CD14-positive monocyte (primary cell): ENCODE results near the gene PLVAP. TPM values are rescaled to one million over a fixed set of nuclear protein-coding genes. Genes with fewer than 3 reads are reported as not detected.
A peak's percentile ranks its signal among the peaks of the same experiment; 100 is the strongest.

Experiments used
- DNase-seq, 3 donors: peaks; one replicate each; pipeline ENCODE4 v3.0.0-alpha.2; 2011 to 2022
- H2AFZ ChIP-seq: 2 replicates; pipeline ENCODE4 v1.6.0; 2012; ENCODE audit warnings: mild to moderate bottlenecking, low read depth, low read length, inconsistent platforms; ENCODE audit not compliant: insufficient read depth, poor library complexity, severe bottlenecking
- H3K27ac ChIP-seq, 2 donors: 1 replicate in 1 of 2; 2 replicates in 1 of 2; pipeline ENCODE4 v1.5.1; 2012 to 2013; ENCODE audit warnings: low read length in 2 of 2, control low read depth in 1 of 2, inconsistent platforms in 1 of 2, low read depth in 1 of 2, mild to moderate bottlenecking in 1 of 2
- H3K27me3 ChIP-seq, 2 donors: one replicate each; pipeline versions ENCODE4 v1.6.0 to v1.6.1; 2011 to 2013; ENCODE audit warnings: low read length in 2 of 2; ENCODE audit not compliant: control insufficient read depth in 2 of 2, insufficient read depth in 2 of 2
- H3K36me3 ChIP-seq, 2 donors: replicated peaks in 1 of 2; 1 replicate in 1 of 2; 2 replicates in 1 of 2; pipeline versions ENCODE4 v1.5.1 to v1.6.1; 2012 to 2013; ENCODE audit warnings: low read length in 2 of 2, control low read depth in 1 of 2, inconsistent platforms in 1 of 2, mild to moderate bottlenecking in 1 of 2; ENCODE audit not compliant: insufficient read depth in 2 of 2, control insufficient read depth in 1 of 2
- H3K4me1 ChIP-seq, 2 donors: 1 replicate in 1 of 2; 2 replicates in 1 of 2; pipeline versions ENCODE4 v1.5.1 to v1.6.1; 2012 to 2013; ENCODE audit warnings: low read length in 2 of 2, control low read depth in 1 of 2, inconsistent platforms in 1 of 2, mild to moderate bottlenecking in 1 of 2, moderate library complexity in 1 of 2; ENCODE audit not compliant: insufficient read depth in 2 of 2, control insufficient read depth in 1 of 2
- H3K4me2 ChIP-seq: replicated peaks from 2 replicates; pipeline ENCODE3; 2012; ENCODE audit warnings: low read length, moderate library complexity, mild to moderate bottlenecking; ENCODE audit not compliant: poor library complexity, severe bottlenecking; ENCODE audit errors: extremely low read depth
- H3K4me3 ChIP-seq, 3 experiments: fragments of 200-600 bp in 1 of 3; sonication (generic) in 1 of 3; replicated peaks in 1 of 3; 1 replicate in 2 of 3; 2 replicates in 1 of 3; pipeline ENCODE4 v1.5.1; 2011 to 2013; ENCODE audit warnings: low read length in 3 of 3, mild to moderate bottlenecking in 3 of 3, control low read depth in 2 of 3, low read depth in 2 of 3, inconsistent platforms in 1 of 3, moderate library complexity in 1 of 3
- H3K79me2 ChIP-seq: 2 replicates; pipeline ENCODE4 v1.6.0; 2012; ENCODE audit warnings: mild to moderate bottlenecking, control low read depth, inconsistent platforms, low read length, moderate library complexity; ENCODE audit not compliant: insufficient read depth
- H3K9ac ChIP-seq: 2 replicates; pipeline ENCODE4 v1.6.0; 2017; ENCODE audit warnings: low read length, mild to moderate bottlenecking; ENCODE audit not compliant: insufficient read depth, poor library complexity, severe bottlenecking
- H3K9me3 ChIP-seq, 2 donors: replicated peaks in 1 of 2; 1 replicate in 1 of 2; 2 replicates in 1 of 2; pipeline versions ENCODE4 v1.5.1 to v1.6.1; 2012 to 2013; ENCODE audit warnings: low read length in 2 of 2, control low read depth in 1 of 2; ENCODE audit not compliant: control insufficient read depth in 1 of 2, insufficient read depth in 1 of 2
- H4K20me1 ChIP-seq: 2 replicates; pipeline ENCODE4 v1.6.0; 2012; ENCODE audit warnings: mild to moderate bottlenecking, low read length, control low read depth, moderate library complexity; ENCODE audit not compliant: insufficient read depth
- H3K27ac Mint-ChIP-seq, 7 donors: one replicate each; pipeline ENCODE4 v1.8.0; 2020; ENCODE audit warnings: mild to moderate bottlenecking in 7 of 7, mixed read lengths in 7 of 7, moderate library complexity in 6 of 7, inconsistent platforms in 2 of 7
- H3K27me3 Mint-ChIP-seq, 3 donors: one replicate each; pipeline ENCODE4 v1.8.0; 2021 to 2022; ENCODE audit warnings: low read depth in 3 of 3, mild to moderate bottlenecking in 3 of 3, mixed read lengths in 3 of 3, moderate library complexity in 3 of 3, inconsistent platforms in 1 of 3
- H3K36me3 Mint-ChIP-seq, 2 donors: one replicate each; pipeline ENCODE4 v1.8.0; 2020; ENCODE audit warnings: mixed read lengths in 2 of 2, inconsistent platforms in 1 of 2, mild to moderate bottlenecking in 1 of 2
- H3K4me1 Mint-ChIP-seq: one replicate; pipeline ENCODE4 v1.8.0; 2020; ENCODE audit warnings: mild to moderate bottlenecking, mixed read lengths
- H3K4me3 Mint-ChIP-seq, 2 donors: one replicate each; pipeline ENCODE4 v1.8.0; 2020; ENCODE audit warnings: mild to moderate bottlenecking in 2 of 2, mixed read lengths in 2 of 2, moderate library complexity in 1 of 2
- H3K9me3 Mint-ChIP-seq, 7 donors: one replicate each; pipeline ENCODE4 v1.8.0; 2020 to 2022; ENCODE audit warnings: mixed read lengths in 7 of 7, mild to moderate bottlenecking in 6 of 7, moderate library complexity in 6 of 7, inconsistent platforms in 2 of 7
- CTCF ChIP-seq: fragments of 200-600 bp; IDR thresholded peaks from one replicate; pipeline ENCODE4 v1.8.0; 2022; ENCODE audit warnings: antibody characterized with exemption, mild to moderate bottlenecking
- WGBS: methylation state at CpG from one replicate; pipeline ENCODE4 v1.1.5; 2013; ENCODE audit warnings: missing lambda C conversion rate; ENCODE audit not compliant: insufficient coverage; 5-methylcytosine and 5-hydroxymethylcytosine counted together
- intact Hi-C, 2 donors: fragments of 100-400 bp; cut with micrococcal nuclease; formaldehyde crosslinking; loops; one replicate each; pipeline versions ENCODE4 v1.15.0 to v1.15.1; 2023
- polyA plus RNA-seq, 3 donors: library from polyadenylated mRNA; depleted of rRNA in 1 of 3; unstranded in 2 of 3; stranded (reverse) in 1 of 3; fragments of 300-500 nt in 2 of 3; fragments of >200 nt in 1 of 3; fragmentation: Illumina TruSeq in 2 of 3; gene quantifications; 1 replicate in 2 of 3; 2 replicates in 1 of 3; pipeline ENCODE4 v1.2.3, GENCODE V29; 2012 to 2021

Gene PLVAP
- polyA plus RNA-seq, 3 donors: 0.08 to 0.81 TPM; not detected in 1

- no peaks in the 10 kb centered on the region for H3K36me3 ChIP-seq
- Mint-ChIP-seq H3K9me3 (peaks cover 0 to 12% (median 8%) of the 10 kb centered on the region in 7 donors), H3K27me3 (peaks cover 7 to 21% (median 17%) of the 10 kb centered on the region in 3 donors), H3K36me3 (peaks cover 0 to 6% of the 10 kb centered on the region in 2 donors), H3K4me1 (peaks cover 40% of the 10 kb centered on the region), H3K27ac (peak overlapping the region in 1 of 7 donors; percentile 30), H3K4me3 (no peak overlapping the region)
- intact Hi-C loops: loop anchor here in 1 of 2 donors (10.0 kb wide), 1 partner anchor 86 kb away; no protein-coding TSS in a partner anchor
- DNase-seq: no peak
- no peak overlapping the region for H3K4me3 ChIP-seq
- no peak overlapping the region for H3K27ac ChIP-seq
- H3K4me1 ChIP-seq: peaks cover 50% of the 10 kb centered on the region in 2 donors
- peaks cover 0 to 5% of the 10 kb centered on the region in 2 donors for H3K27me3 ChIP-seq
- peaks cover 0 to 3% of the 10 kb centered on the region in 2 donors for H3K9me3 ChIP-seq
- H3K9ac ChIP-seq: no peak overlapping the region
- 96% methylated on average over 4 of the region's 5 CpGs for WGBS
- H3K79me2 ChIP-seq: no peaks in the 10 kb centered on the region
- TF ChIP-seq CTCF: no peak
- no peaks in the 10 kb centered on the region for H4K20me1 ChIP-seq
- no peak overlapping the region for H3K4me2 ChIP-seq
- H2AFZ ChIP-seq: no peak overlapping the region
These were observed 3.4 kb upstream of the PLVAP start for GRCh38 chr19:17380426-17381138.

- Histone ChIP-seq H3K4me1 (peaks cover 50% of the 10 kb centered on the region in 2 donors), H3K27me3 (peaks cover 0 to 5% of the 10 kb centered on the region in 2 donors), H3K4me3 (peak overlapping the region in 1 of 3 experiments; percentile 52), H4K20me1 (no peaks in the 10 kb centered on the region), H3K27ac (peak overlapping the region in 1 of 2 donors; percentile 7), H3K4me2 (peak overlapping the region; percentile 62), H3K9ac (no peak overlapping the region), H3K9me3 (peaks cover 0 to 3% of the 10 kb centered on the region in 2 donors), H2AFZ (peak overlapping the region; percentile 78), H3K36me3 (no peaks in the 10 kb centered on the region), H3K79me2 (no peaks in the 10 kb centered on the region)
- 17% methylated on average over 12 of the region's 14 CpGs for WGBS
- peak in 2 of 3 donors; percentile 50 to 51 for DNase-seq
- H3K4me1 Mint-ChIP-seq: peaks cover 40% of the 10 kb centered on the region
- peaks cover 7 to 23% (median 17%) of the 10 kb centered on the region in 3 donors for H3K27me3 Mint-ChIP-seq
- H3K36me3 Mint-ChIP-seq: peaks cover 0 to 6% of the 10 kb centered on the region in 2 donors
- H3K27ac Mint-ChIP-seq: peak overlapping the region in 3 of 7 donors; percentile 9 to 63 (median 34)
- no peak for TF ChIP-seq CTCF
- peaks cover 0 to 12% (median 8%) of the 10 kb centered on the region in 7 donors for H3K9me3 Mint-ChIP-seq
- intact Hi-C loops: no loop called here
- H3K4me3 Mint-ChIP-seq: peak overlapping the region in 1 of 2 donors; percentile 82
These were observed 2.1 kb upstream of the PLVAP start for GRCh38 chr19:17379221-17379631.
